SK-N-SH (cell line): ENCODE results near the gene ADGRL3. TPM values are rescaled to one million over a fixed set of nuclear protein-coding genes. Genes with fewer than 3 reads are reported as not detected.

Experiments used
- CTCF ChIA-PET: fragments of 300-600, 350-600 bp; formaldehyde crosslinking; extraction: SDS; loops from one replicate; lab custom pipeline; 2021; lab: Yijun Ruan, JAX
- POLR2A ChIA-PET: fragments of 350-600 bp; sonication (Branson Sonifier 250); formaldehyde crosslinking; extraction: SDS; loops from one replicate; lab custom pipeline; 2020; ENCODE audit warnings: antibody characterized with exemption, inconsistent platforms; lab: Yijun Ruan, JAX
- DNase-seq: peaks from one replicate; pipeline ENCODE4 v3.0.0; 2012
- H2AFZ ChIP-seq: fragments of 200-600 bp; sonication (generic); 2 replicates; pipeline ENCODE4 v1.8.1; 2016; ENCODE audit warnings: antibody characterized with exemption, mild to moderate bottlenecking, low read depth
- H3F3A ChIP-seq: fragments of 200-600 bp; sonication (generic); replicated peaks from 2 replicates; pipeline ENCODE3; 2016; ENCODE audit warnings: antibody characterized with exemption, mild to moderate bottlenecking; ENCODE audit not compliant: insufficient read depth
- H3K27ac ChIP-seq, 2 experiments: fragments of 200-500 bp in 1 of 2; fragments of 200-600 bp in 1 of 2; sonication (Bioruptor generic) in 1 of 2; sonication (generic), shearing (Covaris generic) in 1 of 2; 2 replicates each; pipeline versions ENCODE4 v1.5.1 to v1.6.1; 2014 to 2016; ENCODE audit warnings: low read depth in 2 of 2, inconsistent platforms in 1 of 2, low read length in 1 of 2, mild to moderate bottlenecking in 1 of 2, mixed read lengths in 1 of 2
- H3K27me3 ChIP-seq: fragments of 200-600 bp; sonication (generic), shearing (Covaris generic); 2 replicates; pipeline ENCODE4 v1.6.1; 2016; ENCODE audit warnings: mixed run types; ENCODE audit not compliant: insufficient read depth
- H3K36me3 ChIP-seq, 2 experiments: fragments of 200-500 bp in 1 of 2; fragments of 200-600 bp in 1 of 2; sonication (Bioruptor generic) in 1 of 2; sonication (generic) in 1 of 2; replicated peaks in 1 of 2; 2 replicates each; pipeline versions ENCODE3 to v1.5.1; 2014 to 2016; ENCODE audit warnings: low read length in 1 of 2, mild to moderate bottlenecking in 1 of 2; ENCODE audit not compliant: insufficient read depth in 2 of 2, control insufficient read depth in 1 of 2
- H3K4me1 ChIP-seq, 2 experiments: fragments of 200-500 bp in 1 of 2; fragments of 200-600 bp in 1 of 2; sonication (Bioruptor generic) in 1 of 2; sonication (generic), shearing (Covaris generic) in 1 of 2; 2 replicates each; pipeline versions ENCODE4 v1.5.1 to v1.6.1; 2014 to 2016; ENCODE audit warnings: low read depth in 1 of 2, low read length in 1 of 2, mixed run types in 1 of 2; ENCODE audit not compliant: insufficient read depth in 2 of 2, control insufficient read depth in 1 of 2
- H3K4me2 ChIP-seq: fragments of 200-600 bp; sonication (generic), shearing (Covaris generic); 2 replicates; pipeline ENCODE4 v1.6.1; 2017; ENCODE audit warnings: mixed run types
- H3K4me3 ChIP-seq, 2 experiments: fragments of 200-500 bp in 1 of 2; fragments of 200-600 bp in 1 of 2; sonication (Bioruptor generic) in 1 of 2; sonication (generic), shearing (Covaris generic) in 1 of 2; 2 replicates each; pipeline versions ENCODE4 v1.5.1 to v1.8.1; 2014 to 2016; ENCODE audit warnings: low read depth in 2 of 2, inconsistent platforms in 1 of 2, low read length in 1 of 2, mild to moderate bottlenecking in 1 of 2, mixed read lengths in 1 of 2, moderate library complexity in 1 of 2
- H3K79me2 ChIP-seq: fragments of 200-600 bp; sonication (generic); 2 replicates; pipeline ENCODE4 v1.8.1; 2017; ENCODE audit warnings: mild to moderate bottlenecking; ENCODE audit not compliant: insufficient read depth
- H3K9ac ChIP-seq: fragments of 200-600 bp; sonication (generic); 2 replicates; pipeline ENCODE4 v1.6.1; 2017; ENCODE audit warnings: mixed run types
- H3K9me2 ChIP-seq: fragments of 200-600 bp; sonication (generic); 2 replicates; pipeline ENCODE4 v1.6.1; 2017; ENCODE audit warnings: mixed run types
- H3K9me3 ChIP-seq: fragments of 200-600 bp; sonication (generic); 2 replicates; pipeline ENCODE4 v1.6.1; 2017; ENCODE audit warnings: mixed run types, mild to moderate bottlenecking, moderate library complexity
- H4K20me1 ChIP-seq: fragments of 200-600 bp; sonication (generic); 2 replicates; pipeline ENCODE4 v1.6.1; 2017; ENCODE audit warnings: mild to moderate bottlenecking, mixed run types; ENCODE audit not compliant: insufficient read depth
- CHD2 ChIP-seq: fragments of 150-350 bp; IDR thresholded peaks from 2 replicates; pipeline ENCODE4 v1.6.1; 2018; ENCODE audit warnings: low read length; ENCODE audit not compliant: partially characterized antibody
- CTCF ChIP-seq: fragments of 200-600 bp; sonication (generic); IDR thresholded peaks from 2 replicates; pipeline ENCODE4 v1.6.1; 2017; ENCODE audit warnings: antibody characterized with exemption, mild to moderate bottlenecking, moderate library complexity
- ELF1 ChIP-seq: IDR thresholded peaks from 2 replicates; pipeline ENCODE4 v1.4.0; 2012
- FOXJ3 ChIP-seq: sonication (generic); formaldehyde crosslinking; IDR thresholded peaks from 2 replicates; pipeline ENCODE4 v1.5.1; 2020; ENCODE audit warnings: mild to moderate bottlenecking, missing genetic modification reagents
- GABPA ChIP-seq: IDR thresholded peaks from 2 replicates; pipeline ENCODE4 v1.4.0; 2012; ENCODE audit warnings: low read depth, mild to moderate bottlenecking
- GATA2 ChIP-seq: sonication (generic); formaldehyde crosslinking; IDR thresholded peaks from 2 replicates; pipeline ENCODE4 v1.5.0; 2020; ENCODE audit warnings: mild to moderate bottlenecking, missing genetic modification reagents
- IRF3 ChIP-seq: fragments of 150-350 bp; IDR thresholded peaks from 2 replicates; pipeline ENCODE4 v1.6.1; 2016; ENCODE audit warnings: mild to moderate bottlenecking, low read depth, low read length
- MAX ChIP-seq: IDR thresholded peaks from 2 replicates; pipeline ENCODE4 v1.4.0; 2012; ENCODE audit warnings: low read depth
- MEF2A ChIP-seq: IDR thresholded peaks from 2 replicates; pipeline ENCODE4 v1.4.0; 2012; ENCODE audit warnings: low read depth, borderline replicate concordance
- NFIC ChIP-seq: IDR thresholded peaks from 2 replicates; pipeline ENCODE4 v1.4.0; 2012; ENCODE audit warnings: borderline replicate concordance
- NRF1 ChIP-seq: IDR thresholded peaks from 2 replicates; pipeline ENCODE4 v1.6.1; 2012; ENCODE audit warnings: low read depth, mild to moderate bottlenecking, low read length
- POLR2AphosphoS5 ChIP-seq: IDR thresholded peaks from 2 replicates; pipeline ENCODE4 v1.6.1; 2012; ENCODE audit warnings: low read depth, low read length
- RCOR1 ChIP-seq: fragments of 150-350 bp; IDR thresholded peaks from 2 replicates; pipeline ENCODE4 v1.6.1; 2017; ENCODE audit warnings: antibody characterized with exemption, low read length
- SIN3A ChIP-seq: IDR thresholded peaks from 2 replicates; pipeline ENCODE4 v1.6.1; 2012; ENCODE audit warnings: low read depth, mild to moderate bottlenecking, low read length, moderate library complexity, borderline replicate concordance
- SMC3 ChIP-seq: IDR thresholded peaks from 2 replicates; pipeline ENCODE4 v1.6.1; 2012; ENCODE audit warnings: low read depth, low read length, improper control_type of control experiment
- TCF12 ChIP-seq: IDR thresholded peaks from 2 replicates; pipeline ENCODE4 v1.4.0; 2012
- YY1 ChIP-seq: IDR thresholded peaks from 2 replicates; pipeline ENCODE4 v1.4.0; 2012; ENCODE audit warnings: low read depth, mild to moderate bottlenecking
- WGBS: methylation state at CpG from one replicate; pipeline ENCODE4 v1.1.6; 2017; ENCODE audit warnings: low lambda C conversion rate; 5-methylcytosine and 5-hydroxymethylcytosine counted together
- polyA plus RNA-seq, 3 experiments: library from polyadenylated mRNA; depleted of rRNA; stranded (reverse); fragments of >200 nt; gene quantifications; 2 replicates each; pipeline ENCODE4 v1.2.3, GENCODE V29; 2012
- TF ChIP-seq, protein P1 (sequence below): fragments of 150-350 bp; IDR thresholded peaks from 2 replicates; pipeline ENCODE4 v1.6.1; 2017; ENCODE audit warnings: antibody characterized with exemption, low read length, low read depth, borderline replicate concordance

The ADGRL3 gene
- polyA plus RNA-seq, 1 of the 3 experiments (the other 2 are of a cell fraction) = 0.03 TPM

- TF ChIP-seq SIN3A = no peak
- no peak for TF ChIP-seq FOXJ3 (CRISPR knock-in tag)
- TF ChIP-seq GATA2 (CRISPR knock-in tag) = no peak
- no peak for TF ChIP-seq POLR2AphosphoS5
- TF ChIP-seq IRF3 = no peak
- TF ChIP-seq CHD2 = no peak
- no peak for TF ChIP-seq YY1
- no peak for TF ChIP-seq MAX
Measured at GRCh38 chr4:61864286-61864685, 664.2 kb downstream of the ADGRL3 start (continued).

- no peak overlapping the region for H3K9ac ChIP-seq
- no peaks in the 10 kb centered on the region for H3K4me1 ChIP-seq
- DNase-seq = no peak
- H2AFZ ChIP-seq = no peak overlapping the region
- 53% methylated on average over 4 of the region's 4 CpGs for WGBS
- H3K4me3 ChIP-seq = no peak overlapping the region
- TF ChIP-seq NFIC = no peak
- no peak for TF ChIP-seq SMC3
- TF ChIP-seq MAX = no peak
- TF ChIP-seq NRF1 = no peak
- no peak for TF ChIP-seq FOXJ3 (CRISPR knock-in tag)
- TF ChIP-seq MEF2A = no peak
- TF ChIP-seq IRF3 = no peak
- TF ChIP-seq, protein P1, sequence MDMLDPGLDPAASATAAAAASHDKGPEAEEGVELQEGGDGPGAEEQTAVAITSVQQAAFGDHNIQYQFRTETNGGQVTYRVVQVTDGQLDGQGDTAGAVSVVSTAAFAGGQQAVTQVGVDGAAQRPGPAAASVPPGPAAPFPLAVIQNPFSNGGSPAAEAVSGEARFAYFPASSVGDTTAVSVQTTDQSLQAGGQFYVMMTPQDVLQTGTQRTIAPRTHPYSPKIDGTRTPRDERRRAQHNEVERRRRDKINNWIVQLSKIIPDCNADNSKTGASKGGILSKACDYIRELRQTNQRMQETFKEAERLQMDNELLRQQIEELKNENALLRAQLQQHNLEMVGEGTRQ = no peak
- TF ChIP-seq RCOR1 = no peak
- no peak for TF ChIP-seq ELF1
- TF ChIP-seq TCF12 = no peak
- no peak for TF ChIP-seq GABPA
- no peak for TF ChIP-seq CTCF
- no peak overlapping the region for H3K4me2 ChIP-seq
- H3K9me3 ChIP-seq = no peaks in the 10 kb centered on the region
- no peaks in the 10 kb centered on the region for H3K9me2 ChIP-seq
- H3K79me2 ChIP-seq = no peaks in the 10 kb centered on the region
- H3K27me3 ChIP-seq = no peaks in the 10 kb centered on the region
- no peak overlapping the region for H3K27ac ChIP-seq
- ChIA-PET CTCF (no interaction called here), POLR2A (no interaction called here)
- H4K20me1 ChIP-seq = no peaks in the 10 kb centered on the region
- H3F3A ChIP-seq = no peaks in the 10 kb centered on the region
- H3K36me3 ChIP-seq = no peaks in the 10 kb centered on the region
Measured at GRCh38 chr4:61866378-61867030, 666.4 kb downstream of the ADGRL3 start.
